Prostate gland (tissue), 2 donors: ENCODE results near the gene ISOC1. TPM values are rescaled to one million over a fixed set of nuclear protein-coding genes. Genes with fewer than 3 reads are reported as not detected.

Source experiments
- DNase-seq: peaks from one replicate; pipeline ENCODE4 v3.0.0-alpha.2; 2019; ENCODE audit warnings: low spot score
- H3K27ac ChIP-seq, 2 donors: fragments of 200-600 bp; sonication (generic); 2 replicates each; pipeline ENCODE4 v1.5.1; 2017 to 2019
- H3K27me3 ChIP-seq: fragments of 200-600 bp; sonication (generic); replicated peaks from 2 replicates; pipeline ENCODE4 v1.5.1; 2019; ENCODE audit not compliant: insufficient read depth
- H3K36me3 ChIP-seq, 2 donors: fragments of 200-600 bp; sonication (generic); 1 replicate in 1 of 2; 2 replicates in 1 of 2; pipeline versions ENCODE4 v1.5.1 to v1.8.1; 2017 to 2019
- H3K4me1 ChIP-seq: fragments of 200-600 bp; sonication (generic); replicated peaks from 2 replicates; pipeline ENCODE4 v1.5.1; 2019
- H3K4me3 ChIP-seq, 2 donors: fragments of 200-600 bp; sonication (generic); 2 replicates each; pipeline ENCODE4 v1.5.1; 2017 to 2019
- H3K9me3 ChIP-seq: fragments of 200-600 bp; sonication (generic); 2 replicates; pipeline ENCODE4 v1.5.1; 2017
- POLR2A ChIP-seq: fragments of 450-650 bp; IDR thresholded peaks from one replicate; pipeline ENCODE4 v1.6.1; 2016; ENCODE audit warnings: antibody characterized with exemption, mild to moderate bottlenecking
- POLR2AphosphoS5 ChIP-seq: sonication (generic); formaldehyde crosslinking; IDR thresholded peaks from one replicate; pipeline ENCODE4 v1.6.1; 2017; ENCODE audit warnings: antibody characterized with exemption
- WGBS: methylation state at CpG from one replicate; pipeline ENCODE4 v1.1.5; 2018; 5-methylcytosine and 5-hydroxymethylcytosine counted together
- intact Hi-C: fragments of 100-400 bp; cut with DNase I; formaldehyde crosslinking; loops from one replicate; pipeline ENCODE4 v1.14.2; 2022
- total RNA-seq, 2 donors: library from RNA; depleted of rRNA; stranded (reverse); fragments of >200 nt; gene quantifications; one replicate each; pipeline ENCODE4 v1.1.0, GENCODE V29; 2016
- TF ChIP-seq, protein P1 (sequence below), 4 experiments: fragments of 200-600 bp in 2 of 4; fragments of 450-650 bp in 2 of 4; sonication (generic) in 2 of 4; IDR thresholded peaks; 1 replicate in 3 of 4; 2 replicates in 1 of 4; pipeline ENCODE4 v1.5.1; 2016 to 2019; ENCODE audit warnings: antibody characterized with exemption in 4 of 4, mild to moderate bottlenecking in 2 of 4, moderate library complexity in 2 of 4

Gene ISOC1
- total RNA-seq, 2 donors from 2014 or later, result 31.1 to 48.1 TPM

DNA sequence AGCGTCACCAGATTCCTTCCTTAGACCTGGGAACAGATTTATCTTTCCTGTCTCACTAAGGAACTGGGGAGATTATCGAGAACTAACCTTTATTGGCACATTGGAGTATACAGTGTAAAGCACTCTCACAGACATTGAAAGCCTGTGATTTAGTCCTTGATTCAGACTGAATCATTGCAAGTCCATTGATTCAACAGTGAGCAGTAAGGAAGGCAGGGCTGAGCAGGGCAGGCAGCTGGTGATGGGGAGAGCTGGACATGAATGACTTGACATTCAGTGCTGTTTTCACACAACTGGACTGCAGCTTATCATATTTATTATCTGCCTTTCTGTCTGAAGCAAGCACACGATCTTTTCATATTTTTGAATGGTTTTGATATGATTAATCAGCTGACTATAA, 16.2 kb downstream of the ISOC1 start:
- H3K9me3 ChIP-seq, result no peaks in the 10 kb centered on the region
- H3K4me3 ChIP-seq, result no peak overlapping the region
- intact Hi-C loops, result loop anchor here (5.0 kb wide), 1 partner anchor 657 kb away; no protein-coding TSS in a partner anchor
- no peak overlapping the region for H3K27ac ChIP-seq
- H3K36me3 ChIP-seq, result no peaks in the 10 kb centered on the region
- no peak for DNase-seq
- no peaks in the 10 kb centered on the region for H3K4me1 ChIP-seq
- TF ChIP-seq POLR2AphosphoS5 (no peak), POLR2A (no peak)
- TF ChIP-seq, protein P1, sequence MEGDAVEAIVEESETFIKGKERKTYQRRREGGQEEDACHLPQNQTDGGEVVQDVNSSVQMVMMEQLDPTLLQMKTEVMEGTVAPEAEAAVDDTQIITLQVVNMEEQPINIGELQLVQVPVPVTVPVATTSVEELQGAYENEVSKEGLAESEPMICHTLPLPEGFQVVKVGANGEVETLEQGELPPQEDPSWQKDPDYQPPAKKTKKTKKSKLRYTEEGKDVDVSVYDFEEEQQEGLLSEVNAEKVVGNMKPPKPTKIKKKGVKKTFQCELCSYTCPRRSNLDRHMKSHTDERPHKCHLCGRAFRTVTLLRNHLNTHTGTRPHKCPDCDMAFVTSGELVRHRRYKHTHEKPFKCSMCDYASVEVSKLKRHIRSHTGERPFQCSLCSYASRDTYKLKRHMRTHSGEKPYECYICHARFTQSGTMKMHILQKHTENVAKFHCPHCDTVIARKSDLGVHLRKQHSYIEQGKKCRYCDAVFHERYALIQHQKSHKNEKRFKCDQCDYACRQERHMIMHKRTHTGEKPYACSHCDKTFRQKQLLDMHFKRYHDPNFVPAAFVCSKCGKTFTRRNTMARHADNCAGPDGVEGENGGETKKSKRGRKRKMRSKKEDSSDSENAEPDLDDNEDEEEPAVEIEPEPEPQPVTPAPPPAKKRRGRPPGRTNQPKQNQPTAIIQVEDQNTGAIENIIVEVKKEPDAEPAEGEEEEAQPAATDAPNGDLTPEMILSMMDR (IDR thresholded peaks at IDR 0.05), result no peak
- H3K27me3 ChIP-seq, result no peaks in the 10 kb centered on the region
- WGBS, result 78% methylated on average over 3 of the region's 3 CpGs

DNA sequence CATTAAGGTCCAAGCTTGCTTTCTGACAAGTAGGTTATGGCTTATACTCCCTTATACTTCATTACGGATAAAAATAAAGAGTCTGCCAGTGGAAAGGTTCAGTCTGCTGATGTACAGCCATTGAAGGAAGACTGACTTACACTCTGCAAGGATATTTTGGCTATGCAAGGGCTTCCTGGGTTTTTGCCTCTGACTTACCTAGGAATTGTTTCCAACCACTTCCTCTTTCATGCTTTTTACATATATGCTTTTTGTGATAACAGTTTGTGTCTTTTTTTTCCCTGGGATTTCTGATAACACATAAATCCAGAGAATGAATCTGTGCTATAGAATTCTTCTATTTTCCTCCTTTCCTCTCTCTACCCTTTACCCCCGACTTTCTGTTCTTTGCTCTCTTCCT, 16.8 kb downstream of the ISOC1 start:
- DNase-seq, result no peak
- intact Hi-C loops, result loop anchor here (5.0 kb wide), 1 partner anchor 656 kb away; no protein-coding TSS in a partner anchor
- TF ChIP-seq POLR2AphosphoS5 (no peak), POLR2A (no peak)
- TF ChIP-seq, protein P1 (IDR thresholded peaks at IDR 0.05), result no peak
- no peak overlapping the region for H3K4me3 ChIP-seq
- H3K27ac ChIP-seq, result no peak overlapping the region
- no peaks in the 10 kb centered on the region for H3K9me3 ChIP-seq
- H3K36me3 ChIP-seq, result no peaks in the 10 kb centered on the region
- WGBS, result 85% methylated on average over 2 of the region's 2 CpGs
- H3K4me1 ChIP-seq, result no peaks in the 10 kb centered on the region
- no peaks in the 10 kb centered on the region for H3K27me3 ChIP-seq

DNA sequence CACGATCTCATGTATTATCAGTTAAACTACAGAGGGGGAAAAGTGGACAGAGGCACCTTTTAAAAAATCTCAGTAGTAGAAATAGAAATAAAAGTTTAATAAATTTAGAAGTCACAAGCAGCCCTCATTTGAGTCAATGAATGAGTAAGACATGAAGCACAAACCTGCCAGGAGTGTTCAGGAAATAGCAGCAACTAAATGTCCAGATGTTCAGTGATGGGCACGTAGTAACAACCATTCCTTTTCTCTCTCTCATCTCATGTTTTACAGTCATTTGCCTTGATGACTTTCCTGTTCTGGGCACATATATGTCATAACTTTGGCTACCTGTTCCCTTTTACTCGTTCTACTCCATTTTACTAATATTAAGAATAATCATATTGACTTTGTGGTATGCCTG, 17.7 kb downstream of the ISOC1 start:
- TF ChIP-seq POLR2A (no peak), POLR2AphosphoS5 (no peak)
- TF ChIP-seq, protein P1 (IDR thresholded peaks at IDR 0.05), result no peak
- Histone ChIP-seq H3K36me3 (no peaks in the 10 kb centered on the region), H3K4me1 (no peaks in the 10 kb centered on the region), H3K9me3 (no peaks in the 10 kb centered on the region), H3K27ac (no peak overlapping the region), H3K27me3 (no peaks in the 10 kb centered on the region), H3K4me3 (no peak overlapping the region)
- 93% methylated on average over 3 of the region's 3 CpGs for WGBS
- no peak for DNase-seq
- intact Hi-C loops, result loop anchor here (5.0 kb wide), 1 partner anchor 655 kb away; no protein-coding TSS in a partner anchor

DNA sequence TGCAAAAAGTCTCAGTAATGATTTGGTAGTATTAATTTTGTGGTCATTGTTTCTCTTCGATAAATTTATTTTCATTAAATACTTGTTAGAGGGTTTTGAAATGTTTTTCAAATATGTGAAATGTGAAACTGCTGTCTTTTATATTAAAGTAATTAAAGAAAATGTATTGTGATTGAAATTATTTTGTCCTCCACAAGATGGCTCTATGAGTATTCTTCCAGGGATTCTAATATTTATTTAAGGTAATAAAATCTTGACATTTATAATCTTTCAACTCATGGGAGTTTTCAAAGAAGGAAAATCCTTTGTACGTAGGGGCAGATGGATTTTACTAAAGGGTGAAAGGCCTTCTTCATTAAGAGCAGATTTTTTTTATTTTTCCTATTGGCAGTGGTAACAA, 19.3 kb downstream of the ISOC1 start:
- Histone ChIP-seq H3K27ac (no peak overlapping the region), H3K4me1 (no peaks in the 10 kb centered on the region), H3K9me3 (no peaks in the 10 kb centered on the region), H3K4me3 (no peak overlapping the region), H3K27me3 (no peaks in the 10 kb centered on the region), H3K36me3 (no peaks in the 10 kb centered on the region)
- WGBS, result 44% methylated on average over 2 of the region's 2 CpGs
- TF ChIP-seq, protein P1 (IDR thresholded peaks at IDR 0.05), result peak in 3 of 4 experiments; percentile 25 to 42 (median 38)
- TF ChIP-seq POLR2A, result no peak
- DNase-seq, result no peak
- intact Hi-C loops, result loop anchor here (5.0 kb wide), 1 partner anchor 653 kb away; no protein-coding TSS in a partner anchor

DNA sequence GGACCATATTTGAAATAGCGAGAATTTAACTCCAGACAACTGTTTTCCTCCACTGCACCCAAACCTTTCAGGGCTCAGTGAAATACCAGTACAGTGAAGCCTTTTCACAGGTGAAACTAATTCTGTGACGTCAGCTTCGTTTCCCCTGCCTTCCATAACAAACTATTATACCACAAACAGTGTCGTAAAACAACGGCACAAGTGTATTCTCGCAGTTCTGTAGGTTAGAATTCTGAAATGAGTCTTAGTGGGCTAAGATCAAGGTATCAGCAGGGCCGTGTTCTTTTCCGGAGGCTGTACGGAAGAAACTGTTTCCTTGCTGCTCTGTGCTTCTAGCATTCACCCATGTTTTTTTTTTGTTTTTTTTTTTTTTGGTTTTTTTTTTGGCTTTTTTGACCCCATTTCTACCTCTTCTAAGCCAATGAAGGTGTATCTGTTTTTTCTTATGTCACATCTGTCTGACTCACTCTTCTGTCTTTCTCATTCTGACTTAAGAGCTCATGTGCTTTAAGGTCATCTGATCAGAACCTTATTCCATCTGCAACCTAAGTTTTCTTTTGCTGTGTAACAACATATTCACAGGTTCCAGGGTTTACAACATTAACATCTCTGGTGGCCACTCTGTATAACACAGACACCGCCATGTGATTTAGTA, 20.1 kb downstream of the ISOC1 start:
- H3K4me3 ChIP-seq, result no peak overlapping the region
- intact Hi-C loops, result loop anchor here (5.0 kb wide), 1 partner anchor 653 kb away; no protein-coding TSS in a partner anchor
- no peaks in the 10 kb centered on the region for H3K9me3 ChIP-seq
- 93% methylated on average over 10 of the region's 10 CpGs for WGBS
- no peak overlapping the region for H3K27ac ChIP-seq
- H3K4me1 ChIP-seq, result no peaks in the 10 kb centered on the region
- TF ChIP-seq POLR2A, result no peak
- TF ChIP-seq, protein P1 (IDR thresholded peaks at IDR 0.05), result no peak
- TF ChIP-seq POLR2AphosphoS5, result no peak
- H3K36me3 ChIP-seq, result no peaks in the 10 kb centered on the region
- no peaks in the 10 kb centered on the region for H3K27me3 ChIP-seq
- no peak for DNase-seq
